Measurements from ENCODE around the gene HPCAL1.
"Not testable (repeated sequence)": the region's sequence is repeated elsewhere in the genome, so short reads cannot be mapped to it uniquely, and the experiment has no call there.

HPCAL1 gene

DNA sequence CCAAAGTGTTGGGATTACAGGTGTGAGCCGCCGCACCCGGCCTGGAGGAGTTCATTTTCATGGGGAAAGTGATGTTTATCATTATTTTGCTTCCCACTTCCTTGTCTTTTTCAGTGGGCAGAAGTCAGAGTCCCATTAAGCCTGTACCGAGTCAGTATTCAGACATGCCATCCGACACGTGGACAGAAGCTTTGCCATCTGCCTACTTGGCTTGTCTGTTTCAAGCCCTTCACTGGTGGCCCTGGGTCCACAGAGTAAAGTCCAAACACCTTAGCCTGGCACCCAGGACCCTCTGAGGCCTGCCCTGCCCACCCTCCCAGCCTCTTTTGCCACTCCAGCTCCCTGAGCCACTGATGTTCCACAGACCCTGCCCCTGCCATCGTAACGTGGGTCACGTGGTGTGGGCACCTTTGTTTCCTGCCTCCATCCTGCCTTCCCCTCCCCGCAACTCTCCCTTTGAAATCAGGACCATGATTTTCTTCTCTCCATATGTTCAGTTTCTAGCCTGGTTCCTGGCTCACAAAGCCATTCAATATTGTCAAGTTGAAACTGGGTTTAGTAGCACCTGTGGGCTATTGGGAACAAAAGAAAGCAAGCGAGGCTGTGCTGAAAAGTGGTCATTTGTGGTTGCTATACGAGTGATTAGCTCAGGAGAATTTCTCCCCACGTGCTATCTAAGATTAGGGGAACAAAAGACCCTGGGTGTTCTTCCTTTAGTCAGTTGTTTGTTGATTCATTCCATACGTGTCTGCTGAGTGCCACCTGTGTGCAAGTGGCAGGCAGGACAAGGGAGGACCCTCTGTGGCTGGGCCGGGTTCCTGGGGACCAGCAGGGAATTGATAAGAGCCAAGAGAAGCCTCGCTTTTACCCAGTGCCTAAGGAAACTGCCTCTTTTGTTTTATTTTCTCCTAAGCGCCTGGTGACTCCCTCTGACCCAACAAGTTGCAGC lies 150.5 kb downstream of the HPCAL1 start:
- DNase-seq (ENCODE audit: low read depth in 1 of 2, low spot score in 1 of 2) = no peak

DNA sequence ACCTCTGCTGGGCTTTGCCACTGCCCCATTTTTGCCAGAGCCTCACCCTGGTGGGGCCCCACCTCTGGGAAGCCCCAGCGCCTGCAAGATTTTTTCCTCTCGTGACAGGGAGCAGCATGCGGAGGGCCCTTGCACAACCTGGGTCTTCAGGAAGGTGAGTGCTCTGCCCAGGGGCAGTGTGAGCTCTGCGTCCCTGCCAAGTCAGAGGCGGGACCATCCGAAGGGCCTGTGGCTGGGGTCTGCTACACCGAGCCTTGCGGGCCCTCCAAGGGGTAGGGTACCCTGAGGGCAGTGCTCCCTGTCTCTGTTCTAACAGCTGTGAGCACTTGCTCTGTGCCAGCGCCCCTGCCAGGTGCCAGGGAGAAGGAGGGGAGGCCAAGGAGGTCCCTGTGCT lies 151.2 kb downstream of the HPCAL1 start:
- DNase-seq (ENCODE audit: low read depth in 1 of 2, low spot score in 1 of 2) = no peak

DNA sequence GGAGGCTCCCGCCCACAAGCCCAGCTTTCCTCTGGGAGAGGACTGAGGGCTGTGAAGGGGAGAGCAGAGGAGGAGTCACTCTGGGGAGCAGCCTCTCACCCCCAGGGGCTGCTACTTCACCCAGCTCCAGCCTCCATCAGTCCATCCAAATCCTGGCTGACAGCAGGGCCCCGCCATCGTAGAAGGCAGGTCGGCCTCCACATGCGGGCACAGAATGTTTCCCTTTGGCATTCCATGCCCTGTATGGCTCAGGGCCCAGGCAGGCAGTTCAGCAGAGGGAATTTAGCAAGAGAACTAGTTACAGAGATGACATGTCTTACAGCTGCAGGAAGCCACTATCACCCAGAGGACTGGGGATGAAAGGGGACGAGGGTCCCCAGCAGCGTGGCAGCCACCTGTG lies 151.8 kb downstream of the HPCAL1 start:
- DNase-seq (ENCODE audit: low read depth in 1 of 2, low spot score in 1 of 2) = no peak

DNA sequence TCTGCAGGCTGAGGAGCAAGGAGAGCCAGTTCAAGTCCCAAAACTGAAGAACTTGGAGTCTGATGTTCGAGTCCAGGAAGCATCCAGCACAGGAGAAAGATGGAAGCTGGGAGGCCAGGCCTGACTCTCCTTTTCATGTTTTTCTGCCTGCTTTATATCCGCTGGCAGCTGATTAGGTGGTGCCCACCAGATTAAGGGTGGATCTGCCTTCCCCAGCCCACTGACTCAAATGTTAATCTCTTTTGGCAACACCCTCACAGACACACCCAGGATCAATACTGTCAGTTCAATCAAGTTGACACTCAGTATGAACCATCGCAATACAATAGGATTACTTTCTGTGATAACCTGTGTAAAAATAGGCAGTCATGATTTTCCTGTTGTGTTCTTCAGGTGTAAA lies 154.5 kb downstream of the HPCAL1 start:
- not testable (repeated sequence) for DNase-seq (ENCODE audit: low read depth in 1 of 2, low spot score in 1 of 2)

DNA sequence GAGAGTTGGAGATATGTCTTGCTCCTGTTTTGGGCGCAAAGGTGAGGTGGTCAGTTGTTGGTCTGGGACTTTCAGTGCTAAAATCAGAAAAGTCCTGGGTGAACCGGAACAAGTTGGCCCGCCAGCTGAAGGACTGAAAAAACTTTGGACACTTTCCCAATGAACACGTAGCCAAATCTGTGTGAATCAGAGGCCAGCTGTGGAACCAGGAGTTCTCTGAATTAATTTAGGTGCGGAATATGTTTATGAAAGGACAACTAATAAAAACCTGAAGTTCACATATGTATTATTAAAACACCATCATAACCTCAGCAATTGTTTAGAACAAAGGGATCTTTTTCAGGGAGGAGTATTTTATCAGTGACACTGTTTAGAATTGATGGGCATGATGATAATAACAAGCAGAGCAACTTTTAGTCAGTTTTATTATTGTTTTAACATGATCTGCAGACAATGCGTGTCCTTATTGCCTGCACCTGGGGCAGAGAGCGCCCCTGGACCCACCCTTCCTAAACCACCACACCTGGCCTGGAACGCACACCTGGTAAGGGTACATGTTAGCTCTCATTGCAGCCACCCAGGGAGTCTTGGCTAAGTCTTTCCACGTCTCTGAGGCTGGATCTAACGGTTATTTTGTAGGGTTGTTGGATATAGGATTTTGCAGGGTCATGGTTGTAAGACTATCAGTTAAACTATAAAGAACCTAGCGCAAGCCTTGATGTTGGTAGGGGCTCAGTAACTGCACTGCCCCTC lies 155.3 kb downstream of the HPCAL1 start:
- DNase-seq (ENCODE audit: low read depth in 1 of 2, low spot score in 1 of 2) = no peak

DNA sequence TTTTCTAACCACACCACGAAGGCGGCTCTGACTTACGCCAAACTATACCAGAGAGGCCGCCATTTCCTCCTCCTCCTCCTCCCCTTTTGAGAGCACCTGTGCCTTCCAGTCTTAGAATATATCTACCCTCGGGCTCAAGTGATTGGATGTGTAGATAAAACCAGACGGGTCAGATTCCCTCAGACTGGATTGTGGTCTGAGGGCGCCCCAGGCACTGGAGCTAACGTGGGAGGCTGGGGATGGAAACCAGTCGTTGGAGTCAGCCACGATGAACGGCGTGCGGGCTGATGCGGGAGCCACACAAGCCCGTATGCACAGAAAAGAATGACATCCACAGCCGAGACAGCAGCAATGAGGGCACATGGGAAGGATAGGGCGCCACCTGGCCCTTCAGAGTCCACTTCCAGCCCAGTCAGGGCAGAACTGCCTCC lies 157.7 kb downstream of the HPCAL1 start:
- DNase-seq (ENCODE audit: low read depth in 1 of 2, low spot score in 1 of 2) = no peak

DNA sequence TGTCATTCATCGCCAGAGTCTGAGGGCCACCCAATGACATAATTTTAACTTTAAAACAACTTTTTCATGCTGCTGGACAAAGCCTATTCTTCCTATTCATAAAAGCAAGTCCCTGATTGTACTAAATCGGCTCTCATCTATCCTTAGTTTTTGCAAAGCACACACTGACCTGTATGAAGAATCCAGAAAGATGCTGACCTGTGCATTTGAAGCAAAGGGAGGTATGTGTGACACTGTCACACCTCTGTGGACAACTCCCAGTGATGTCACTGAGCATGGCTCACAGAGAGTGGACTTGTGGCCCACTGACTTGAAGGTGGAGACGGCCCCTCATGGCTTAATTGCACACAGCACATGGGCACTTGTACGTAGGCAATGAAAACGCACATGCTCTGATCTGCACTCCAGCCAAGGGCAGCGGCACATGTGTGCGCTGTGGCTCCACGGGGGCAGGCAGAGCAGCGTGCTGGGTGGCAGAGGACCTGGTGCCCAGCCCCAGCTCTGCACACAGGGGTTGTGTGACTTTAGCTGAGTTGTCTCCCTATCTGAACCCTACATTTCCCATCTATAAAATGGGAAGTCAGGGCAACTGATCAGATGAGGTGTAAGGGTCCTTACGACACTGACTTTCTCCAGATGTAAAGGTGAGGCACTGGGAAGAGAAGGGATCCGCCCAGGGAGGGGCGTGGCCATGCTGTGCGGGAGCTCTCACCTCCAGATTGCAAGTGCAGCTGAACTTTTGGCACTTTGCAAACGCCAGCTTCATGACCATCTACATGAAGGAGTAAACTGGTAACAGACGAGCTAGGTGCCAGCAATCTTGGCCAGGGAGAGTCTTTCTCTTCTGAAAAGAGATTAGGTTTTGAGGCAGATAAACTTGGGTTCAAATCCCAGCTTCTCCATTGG lies 159.7 kb downstream of the HPCAL1 start:
- DNase-seq (ENCODE audit: low read depth in 1 of 2, low spot score in 1 of 2) = no peak

DNA sequence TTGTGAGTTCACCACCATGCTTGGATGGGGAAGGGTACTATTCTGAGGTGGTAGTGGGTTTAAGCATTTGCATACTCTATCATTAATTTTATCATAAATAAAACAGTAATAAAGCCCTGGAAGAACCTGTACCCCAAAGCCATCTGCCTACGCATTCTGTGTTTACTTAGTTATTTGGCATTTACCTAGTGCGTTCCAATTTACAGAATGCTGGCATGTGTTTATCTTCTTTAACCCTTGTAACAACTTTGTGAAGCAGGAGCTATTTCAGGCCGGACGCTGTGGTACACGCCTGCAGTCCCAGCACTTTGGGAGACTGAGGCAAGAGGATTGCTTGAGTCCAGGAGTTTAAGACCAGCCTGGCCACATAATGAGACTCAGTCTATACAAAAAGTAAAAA lies 163.2 kb downstream of the HPCAL1 start:
- no peak for DNase-seq (ENCODE audit: low read depth in 1 of 2, low spot score in 1 of 2)

DNA sequence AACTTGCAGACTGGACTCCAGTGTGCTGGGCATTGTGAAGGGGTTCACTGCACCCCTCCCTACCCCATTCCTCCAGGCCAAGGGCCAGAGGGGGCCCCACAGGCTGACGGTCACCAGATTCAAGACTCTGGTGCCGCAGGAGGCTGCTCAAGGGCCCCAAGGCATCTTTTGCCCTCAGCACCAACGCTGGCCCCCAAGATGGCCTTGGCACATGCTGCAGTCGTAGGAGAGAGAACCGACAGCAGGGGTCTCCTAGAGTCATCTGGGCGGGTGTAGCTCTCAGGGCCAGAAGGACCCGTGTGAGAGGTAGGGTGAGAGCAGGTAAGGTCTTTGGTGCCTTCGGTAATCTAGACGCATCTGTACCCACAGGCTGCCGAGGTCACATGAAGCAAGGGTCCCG lies 164.1 kb downstream of the HPCAL1 start:
- DNase-seq (ENCODE audit: low read depth in 1 of 2, low spot score in 1 of 2) = no peak

DNA sequence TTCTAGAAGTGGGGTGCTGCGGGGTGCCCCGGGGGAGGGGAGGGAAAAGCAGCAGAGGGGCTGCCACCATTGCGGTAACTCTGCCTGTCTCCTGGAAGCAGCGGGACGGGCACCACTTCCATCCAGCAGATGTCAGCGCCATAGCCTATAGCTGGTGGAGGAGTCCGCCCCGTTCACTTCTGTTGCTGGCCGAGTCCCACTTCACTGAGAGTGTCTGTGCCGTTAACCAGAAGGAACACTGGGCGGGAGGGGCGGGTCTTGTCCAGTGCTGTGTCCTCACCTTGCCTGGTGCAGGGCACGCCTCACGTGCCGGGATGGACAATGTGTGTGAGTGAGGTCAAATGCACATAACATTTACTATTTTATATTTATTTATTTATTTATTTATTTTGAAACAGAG lies 164.7 kb downstream of the HPCAL1 start:
- DNase-seq (ENCODE audit: low read depth in 1 of 2, low spot score in 1 of 2) = no peak

DNA sequence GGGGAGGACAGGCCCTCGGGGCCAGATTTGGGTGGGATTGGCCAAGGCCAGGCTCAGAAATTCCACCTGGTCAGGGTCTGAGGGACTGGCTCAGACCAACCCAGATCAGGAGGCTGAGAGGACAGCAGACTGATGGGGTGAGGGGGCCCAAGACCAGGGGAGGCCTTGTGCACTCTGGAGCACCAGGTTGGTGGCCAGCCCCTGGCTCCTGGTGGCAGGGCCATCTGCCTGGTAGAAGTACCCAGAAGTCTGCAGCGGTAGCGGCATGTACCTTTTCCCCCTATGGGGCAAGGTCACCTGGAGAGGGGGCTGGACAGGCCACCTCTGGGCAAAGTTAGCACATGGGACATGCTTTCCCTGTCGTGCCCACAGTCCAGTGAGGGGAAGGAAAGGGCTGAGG lies 166.6 kb downstream of the HPCAL1 start:
- no peak for DNase-seq (ENCODE audit: low read depth in 1 of 2, low spot score in 1 of 2)

DNA sequence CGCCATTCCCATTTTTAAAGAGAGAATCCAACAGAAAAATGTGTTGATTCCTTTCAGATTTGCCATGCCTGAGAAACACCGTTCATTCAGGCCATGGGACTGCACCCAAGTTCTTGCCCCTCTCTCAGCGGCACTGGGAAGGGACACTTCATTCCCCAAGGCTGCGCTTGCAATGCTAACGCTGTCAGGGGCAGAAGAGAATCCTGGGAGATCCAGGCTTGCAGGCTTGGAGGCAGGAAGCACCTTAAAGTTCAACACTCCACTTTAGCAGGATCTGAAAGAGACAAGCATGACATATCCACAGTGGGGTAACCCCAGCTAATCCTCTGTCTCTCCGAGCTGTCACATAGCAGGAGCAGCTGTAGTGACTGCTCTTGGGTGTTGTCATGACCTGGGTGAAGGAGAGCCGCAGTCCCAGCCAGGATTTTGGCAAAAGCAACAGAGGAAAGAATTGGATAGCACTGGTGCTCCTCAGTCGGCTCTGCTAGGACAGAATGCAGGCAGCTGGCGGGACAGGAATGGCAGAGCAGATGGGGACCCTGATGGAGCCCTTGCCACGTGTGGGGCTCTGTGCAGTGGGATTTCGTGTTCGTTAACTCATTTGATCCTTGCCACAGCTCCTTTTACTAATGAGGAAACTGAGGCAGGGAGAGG lies 167.4 kb downstream of the HPCAL1 start:
- DNase-seq (ENCODE audit: low read depth in 1 of 2, low spot score in 1 of 2) = no peak

DNA sequence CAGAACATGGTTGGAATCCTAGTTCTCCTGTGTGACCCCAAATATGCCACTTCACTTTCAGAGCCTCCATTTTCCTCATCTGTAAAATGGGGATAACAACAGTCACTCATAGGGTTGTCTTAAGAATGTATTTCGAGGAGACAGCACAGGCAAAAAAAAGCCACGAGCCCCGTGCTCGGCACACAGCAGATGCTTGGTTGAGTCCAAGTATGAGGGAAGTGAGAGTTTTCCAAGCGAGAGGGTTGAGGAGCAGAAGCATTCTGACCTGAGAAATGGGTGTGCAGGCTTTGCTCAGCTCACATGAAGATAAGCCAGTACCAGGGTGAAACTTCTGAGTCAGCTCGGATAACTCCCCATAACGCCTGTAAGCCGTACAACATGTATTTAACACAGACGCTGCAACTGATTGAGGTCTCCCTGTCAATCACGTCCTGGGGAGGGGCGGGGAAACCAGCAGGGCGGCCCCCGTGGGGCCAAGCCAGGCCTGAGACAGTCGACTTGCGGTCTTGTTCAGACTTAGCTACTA lies 168.4 kb downstream of the HPCAL1 start:
- no peak for DNase-seq (ENCODE audit: low read depth in 1 of 2, low spot score in 1 of 2)

DNA sequence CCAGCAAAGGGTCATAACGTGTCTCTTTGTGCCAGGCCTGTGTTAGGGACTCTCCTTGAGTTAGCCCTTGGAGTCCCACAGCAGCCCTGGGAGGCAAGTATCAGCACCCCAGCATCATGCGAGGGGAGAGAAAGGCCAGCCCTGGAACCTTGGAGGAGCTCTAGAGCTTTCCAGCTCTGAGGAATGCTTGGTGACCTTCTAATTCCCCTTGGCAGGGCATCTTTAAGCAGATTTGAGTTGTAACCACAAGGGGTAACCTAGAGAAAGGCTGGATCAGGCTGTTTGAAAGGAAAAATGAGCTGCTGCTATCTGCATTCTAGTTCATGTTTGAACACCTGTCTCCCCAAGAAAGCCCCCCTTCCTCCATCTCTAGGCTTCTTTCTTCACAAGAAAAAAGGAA lies 169.3 kb downstream of the HPCAL1 start:
- DNase-seq (ENCODE audit: low read depth in 1 of 2, low spot score in 1 of 2) = no peak

DNA sequence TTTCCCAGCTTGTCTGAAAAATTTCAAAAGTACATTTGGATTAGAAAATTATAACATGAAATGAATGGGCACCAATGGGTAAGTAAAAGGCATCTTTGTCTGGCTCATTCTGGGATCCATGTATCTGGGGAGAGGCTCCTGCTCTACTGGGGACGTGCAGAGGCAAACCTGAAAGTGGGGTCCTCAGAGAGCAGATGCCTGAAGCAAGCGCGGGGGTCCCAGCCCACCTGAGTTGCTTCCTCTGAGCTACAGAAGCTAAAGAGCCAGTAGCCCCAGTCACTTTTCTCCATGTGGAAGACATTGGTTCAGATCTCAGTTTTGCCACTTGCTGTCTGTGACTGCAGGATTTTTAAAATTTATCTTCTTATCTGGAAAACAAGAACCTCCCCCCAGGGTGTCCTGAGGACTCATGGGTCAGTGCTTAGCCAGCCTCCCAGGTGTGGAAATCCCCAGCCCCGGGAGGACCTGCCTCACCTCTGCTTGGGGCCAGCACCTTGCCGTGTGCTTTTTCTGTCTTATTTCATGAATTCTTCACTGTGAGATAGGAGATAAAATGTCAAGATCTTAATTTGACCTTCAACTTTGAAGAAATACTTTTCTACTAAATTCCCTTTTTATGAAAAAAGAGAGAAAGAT lies 170.5 kb downstream of the HPCAL1 start:
- no peak for DNase-seq (ENCODE audit: low read depth in 1 of 2, low spot score in 1 of 2)

DNA sequence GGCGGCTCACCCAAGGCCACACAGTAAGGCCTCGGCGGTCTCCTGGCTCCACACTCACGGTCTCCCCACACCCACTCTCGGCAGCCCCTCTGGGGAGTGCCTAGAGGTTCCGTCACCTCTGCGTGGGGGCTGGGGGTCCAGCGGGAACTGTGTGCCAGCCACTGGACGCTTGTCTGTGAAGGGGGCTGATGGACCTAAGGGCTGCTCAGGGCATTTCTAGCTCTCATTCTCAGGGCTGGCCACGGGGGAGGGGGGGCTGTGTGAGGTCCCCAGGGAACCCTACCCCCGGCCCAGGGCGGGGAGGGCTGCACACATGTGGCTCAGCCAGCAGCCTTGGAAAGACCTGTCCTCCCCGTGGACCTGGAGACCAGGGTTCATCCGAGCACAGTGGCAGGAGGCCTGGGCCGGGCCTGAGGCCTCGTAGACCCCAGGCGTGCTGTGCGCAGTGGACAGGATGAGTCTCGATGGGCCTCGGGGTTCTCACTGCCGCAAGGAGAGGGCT lies 172.6 kb downstream of the HPCAL1 start:
- no peak for DNase-seq (ENCODE audit: low read depth in 1 of 2, low spot score in 1 of 2)

DNA sequence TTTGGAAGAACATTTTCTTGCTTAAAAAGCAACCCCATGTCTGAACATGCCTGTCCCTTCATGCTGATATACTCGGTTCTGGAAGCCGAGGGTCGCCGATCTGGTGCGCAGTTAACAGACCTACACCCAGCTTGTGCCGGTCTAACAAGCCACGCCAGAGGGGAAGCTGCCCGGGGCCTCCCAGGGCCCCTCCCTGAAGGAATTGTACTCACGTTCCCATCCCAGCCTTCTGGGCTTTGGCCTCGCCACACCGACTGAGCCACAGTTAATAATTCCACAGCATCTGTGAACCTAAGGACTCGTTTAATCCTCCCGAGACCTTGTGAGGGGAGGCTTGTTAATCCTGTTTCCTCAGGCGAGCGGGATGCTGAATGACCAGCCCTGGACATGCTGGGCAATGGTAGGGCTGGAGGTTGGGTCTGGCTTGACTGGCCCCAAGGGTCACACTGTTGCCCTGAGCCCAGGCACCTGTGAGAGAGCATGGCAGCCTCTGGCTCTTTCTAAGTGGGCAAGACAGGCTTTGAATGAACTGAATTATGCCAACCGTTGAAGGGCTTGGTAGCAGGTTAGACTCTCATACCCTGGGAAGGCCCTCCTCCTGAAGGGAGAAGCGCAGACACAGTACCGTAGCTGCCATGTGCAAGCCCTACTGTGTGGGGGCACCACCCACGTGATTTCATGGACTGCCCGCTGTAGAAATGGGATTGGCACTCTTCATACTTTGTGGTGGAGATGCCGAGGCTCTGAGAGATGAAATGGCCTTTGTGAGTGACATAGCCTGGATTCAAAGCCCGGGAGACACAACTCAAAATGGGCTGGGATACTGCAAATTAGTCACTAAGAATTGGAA lies 173.3 kb downstream of the HPCAL1 start:
- DNase-seq (ENCODE audit: low read depth in 1 of 2, low spot score in 1 of 2) = no peak

DNA sequence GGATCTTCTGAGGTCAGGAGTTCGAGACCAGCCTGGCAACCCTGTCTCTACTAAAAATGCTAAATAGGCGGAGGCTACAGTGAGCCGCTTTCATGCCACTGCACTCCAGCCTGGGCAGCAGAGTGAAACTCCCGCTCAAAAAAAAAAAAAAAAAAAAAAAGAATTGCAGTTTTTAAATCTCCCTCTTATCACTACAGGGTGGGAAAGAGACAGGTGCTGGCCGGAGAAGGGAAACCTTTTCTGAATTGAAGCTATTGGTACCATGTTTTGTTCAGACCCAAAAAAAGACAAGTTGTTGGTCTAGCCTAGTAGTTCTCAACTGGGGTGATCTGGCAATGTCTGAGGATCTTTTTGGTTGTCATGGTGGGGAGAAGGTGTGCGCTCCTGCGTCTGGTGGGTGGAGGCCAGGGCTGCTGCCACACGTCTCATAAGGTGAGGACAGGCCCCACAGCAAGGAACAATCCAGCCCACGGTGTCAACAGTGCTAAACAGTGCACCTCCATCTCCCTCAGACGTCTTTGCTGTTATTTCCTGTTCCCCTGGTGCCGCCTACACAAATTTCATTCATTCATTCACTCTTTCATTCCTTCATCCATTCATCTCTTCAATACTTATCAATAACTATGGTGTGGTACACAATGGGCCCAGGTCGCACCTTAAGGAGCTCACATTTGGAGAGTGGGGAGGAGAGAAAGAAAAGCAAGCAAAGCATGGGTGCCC lies 174.2 kb downstream of the HPCAL1 start:
- DNase-seq (ENCODE audit: low read depth in 1 of 2, low spot score in 1 of 2) = no peak
